H54 (cell line): Measurements from ENCODE around the gene MISP.

Experiments
- DNase-seq: peaks from one replicate; pipeline ENCODE4 v3.0.0; 2011; ENCODE audit warnings: low spot score, mixed read lengths; ENCODE audit not compliant: insufficient read length
- FAIRE-seq: peaks from 3 replicates; lab custom pipeline; 2011; peaks lifted over from hg19 to GRCh38; lab: Jason Lieb, UNC
- POLR2A ChIP-seq: IDR thresholded peaks from 2 replicates; pipeline ENCODE4 v1.6.1; 2011; ENCODE audit warnings: low read depth, mild to moderate bottlenecking, low read length

The MISP gene

DNA sequence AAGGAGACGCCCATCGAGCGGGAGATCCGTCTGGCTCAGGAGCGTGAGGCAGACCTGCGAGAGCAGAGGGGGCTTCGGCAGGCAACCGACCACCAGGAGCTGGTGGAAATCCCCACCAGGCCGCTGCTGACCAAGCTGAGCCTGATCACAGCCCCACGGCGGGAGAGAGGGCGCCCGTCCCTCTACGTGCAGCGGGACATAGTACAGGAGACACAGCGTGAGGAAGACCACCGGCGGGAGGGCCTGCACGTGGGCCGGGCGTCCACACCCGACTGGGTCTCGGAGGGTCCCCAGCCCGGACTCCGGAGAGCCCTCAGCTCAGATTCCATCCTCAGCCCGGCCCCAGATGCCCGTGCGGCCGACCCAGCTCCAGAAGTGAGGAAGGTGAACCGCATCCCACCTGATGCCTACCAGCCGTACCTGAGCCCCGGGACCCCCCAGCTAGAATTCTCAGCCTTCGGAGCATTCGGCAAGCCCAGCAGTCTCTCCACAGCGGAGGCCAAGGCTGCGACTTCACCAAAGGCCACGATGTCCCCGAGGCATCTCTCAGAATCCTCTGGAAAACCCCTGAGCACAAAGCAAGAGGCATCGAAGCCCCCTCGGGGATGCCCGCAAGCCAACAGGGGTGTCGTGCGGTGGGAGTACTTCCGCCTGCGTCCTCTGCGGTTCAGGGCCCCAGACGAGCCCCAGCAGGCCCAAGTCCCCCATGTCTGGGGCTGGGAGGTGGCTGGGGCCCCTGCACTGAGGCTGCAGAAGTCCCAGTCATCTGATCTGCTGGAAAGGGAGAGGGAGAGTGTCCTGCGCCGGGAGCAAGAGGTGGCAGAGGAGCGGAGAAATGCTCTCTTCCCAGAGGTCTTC is 7.1 kb downstream of the MISP start:
- DNase-seq (no peak), FAIRE-seq (no peak)
- no peak for TF ChIP-seq POLR2A

- no peak for DNase-seq
- TF ChIP-seq POLR2A, result no peak
- no peak for FAIRE-seq
Observed at GRCh38 chr19:763181-763580, 12.3 kb downstream of the MISP start.

DNA sequence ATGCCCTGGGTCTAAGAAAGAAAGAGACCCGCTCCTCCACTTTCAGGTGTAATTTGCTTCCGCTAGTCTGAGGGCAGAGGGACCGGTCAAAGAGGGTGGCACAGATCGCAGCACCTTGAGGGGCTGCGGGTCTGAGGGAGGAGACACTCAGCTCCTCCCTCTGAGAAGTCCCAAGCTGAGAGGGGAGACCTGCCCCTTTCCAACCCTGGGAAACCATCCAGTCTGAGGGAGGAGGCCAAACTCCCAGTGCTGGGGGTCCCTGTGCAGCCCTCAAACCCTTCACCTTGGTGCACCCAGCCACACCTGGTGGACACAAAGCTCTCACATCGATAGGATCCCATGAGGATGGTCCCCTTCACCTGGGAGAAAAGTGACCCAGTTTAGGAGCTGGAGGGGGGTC is 13.0 kb downstream of the MISP start:
- FAIRE-seq (no peak), DNase-seq (no peak)
- no peak for TF ChIP-seq POLR2A

DNA sequence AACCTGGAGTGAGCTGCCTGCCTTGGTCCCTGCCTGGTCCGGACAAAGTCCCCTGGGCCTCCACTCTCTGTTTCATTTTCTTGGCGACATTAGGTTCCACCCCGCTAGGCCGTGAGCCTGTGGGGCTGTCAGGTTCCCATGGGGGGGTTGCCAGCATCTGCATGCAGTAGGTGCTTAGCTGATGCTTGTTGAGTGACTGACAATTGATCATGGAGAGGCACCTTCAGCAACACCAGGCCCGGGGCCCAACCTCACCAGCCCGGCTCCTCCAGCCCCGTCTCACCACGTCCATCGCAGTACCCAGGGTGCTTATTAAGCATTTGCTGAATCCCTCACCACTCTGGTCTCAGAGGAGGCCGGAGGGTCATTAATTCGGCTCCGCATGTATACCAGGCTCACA is 13.4 kb downstream of the MISP start:
- FAIRE-seq (no peak), DNase-seq (no peak)
- TF ChIP-seq POLR2A, result no peak

GRCh38 chr19:765179-765738 is 14.3 kb downstream of the MISP start:
- DNase-seq (no peak), FAIRE-seq (no peak)
- TF ChIP-seq POLR2A, result no peak

GRCh38 chr19:768424-768823 is 17.5 kb downstream of the MISP start:
- no peak for TF ChIP-seq POLR2A
- no peak for FAIRE-seq
- peak; percentile 62 for DNase-seq

DNA sequence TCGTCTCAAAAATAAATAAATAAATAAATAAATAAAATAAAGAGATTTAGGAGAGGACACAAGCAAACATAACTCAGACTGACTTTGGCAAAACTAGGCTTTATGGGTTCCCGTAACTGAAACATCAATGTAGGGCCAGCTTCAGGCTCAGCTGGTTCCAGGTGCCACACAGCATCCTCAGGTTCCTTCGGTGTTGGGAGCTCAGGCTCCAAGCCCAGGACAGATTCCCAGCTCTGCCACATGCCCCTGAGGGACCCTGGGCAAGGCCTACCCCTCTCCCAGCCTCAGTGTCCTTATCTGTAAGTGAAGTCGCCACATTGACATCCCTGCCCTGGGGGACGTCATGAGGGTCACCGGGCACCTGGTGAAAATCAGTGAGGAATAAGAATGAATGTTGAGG is 18.7 kb downstream of the MISP start:
- FAIRE-seq, result no peak

GRCh38 chr19:771332-771785 is 20.4 kb downstream of the MISP start:
- no peak for TF ChIP-seq POLR2A
- FAIRE-seq (no peak), DNase-seq (peak; percentile 68)

More for the DNA sequence above, 18.7 kb downstream of the MISP start:
- no peak for TF ChIP-seq POLR2A
- no peak for DNase-seq

GRCh38 chr19:772063-772462 is 21.2 kb downstream of the MISP start:
- no peak for DNase-seq
- no peak for FAIRE-seq
- TF ChIP-seq POLR2A, result no peak

- TF ChIP-seq POLR2A, result no peak
- DNase-seq, result no peak
- FAIRE-seq, result no peak
Observed at GRCh38 chr19:772730-773436, 22.0 kb downstream of the MISP start.

GRCh38 chr19:776549-776948 is 25.6 kb downstream of the MISP start:
- no peak for FAIRE-seq
- DNase-seq, result no peak
- no peak for TF ChIP-seq POLR2A

DNA sequence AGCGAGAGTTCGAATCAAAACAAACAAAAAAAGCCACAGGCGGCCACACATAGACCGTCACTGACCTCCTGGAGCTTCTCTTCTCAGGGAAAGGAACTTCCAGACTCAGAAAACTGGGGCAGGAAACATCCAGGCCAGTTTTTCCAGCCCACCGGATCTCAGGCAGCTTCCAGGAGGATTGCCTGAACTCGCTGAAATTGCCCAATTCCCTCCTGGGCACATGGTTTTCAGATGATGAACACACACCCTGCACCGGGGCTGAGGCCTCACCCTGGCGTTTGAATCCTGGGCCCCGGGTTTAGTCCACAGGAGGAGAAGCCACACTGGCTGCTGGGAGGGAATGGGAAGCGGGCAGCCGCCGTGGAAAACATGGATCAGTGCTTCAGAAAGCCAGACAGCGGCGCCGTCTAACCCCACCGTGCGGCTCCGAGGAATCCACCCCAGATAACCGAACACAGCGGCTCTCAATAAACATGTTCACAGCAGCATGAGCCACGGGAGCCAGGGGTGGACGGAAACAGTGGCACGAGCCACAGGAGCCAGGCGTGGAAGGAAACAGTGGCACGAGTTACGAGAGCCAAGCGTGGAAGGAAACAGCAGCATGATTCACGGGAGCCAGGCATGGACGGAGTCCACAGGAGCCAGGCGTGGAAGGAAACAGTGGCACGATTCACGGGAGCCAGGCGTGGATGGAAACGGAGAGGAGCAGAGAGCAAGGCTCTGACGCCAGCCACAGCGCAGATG is 28.2 kb downstream of the MISP start:
- DNase-seq (peak; percentile 79), FAIRE-seq (peak; percentile 23)
- TF ChIP-seq POLR2A, result no peak

DNA sequence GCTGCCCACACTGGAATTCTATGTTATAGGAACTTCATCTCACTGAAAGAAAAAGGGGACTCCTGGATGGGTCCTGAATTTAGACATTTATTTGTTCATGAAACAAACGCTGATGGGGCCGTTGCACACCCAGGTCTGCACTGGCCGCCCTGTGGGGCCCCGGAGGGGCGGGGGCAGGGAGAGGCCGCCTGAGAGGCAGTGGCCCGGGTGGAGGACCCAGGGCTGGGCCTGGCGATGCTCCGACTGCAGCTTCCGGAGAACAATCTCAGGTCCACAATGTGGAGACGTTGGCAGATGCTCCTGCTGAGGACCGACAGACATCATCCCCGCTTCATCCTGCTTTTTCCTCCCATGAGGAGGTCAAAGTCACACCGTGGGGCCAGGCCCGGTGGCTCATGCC is 30.0 kb downstream of the MISP start:
- TF ChIP-seq POLR2A, result no peak
- FAIRE-seq (no peak), DNase-seq (no peak)
